B cell (primary cell): Measurements from ENCODE around the gene TFPT. TPM values are rescaled to one million over a fixed set of nuclear protein-coding genes. Genes with fewer than 3 reads are reported as not detected.

Experiments
- ATAC-seq: fragments of 200-7000 bp; cut with Tn5 transposase; one replicate; pipeline ENCODE4 v1.10.0; 2021; ENCODE audit warnings: low read depth, mild to moderate bottlenecking, moderate number of reproducible peaks, moderate library complexity
- CTCF ChIA-PET: fragments of 350-600 bp; sonication (Branson Sonifier 250); formaldehyde crosslinking; loops from one replicate; lab custom pipeline; 2021; ENCODE audit warnings: antibody characterized with exemption, inconsistent platforms; lab: Charles Lee
- POLR2A ChIA-PET: fragments of 350-600 bp; sonication (Branson Sonifier 250); formaldehyde crosslinking; loops from one replicate; lab custom pipeline; 2021; ENCODE audit warnings: antibody characterized with exemption; lab: Charles Lee
- DNase-seq: peaks from one replicate; pipeline ENCODE4 v3.0.0; 2013
- H2AFZ ChIP-seq: 2 replicates; pipeline ENCODE4 v1.6.1; 2012; ENCODE audit warnings: mild to moderate bottlenecking, low read depth, low read length; ENCODE audit not compliant: insufficient read depth, poor library complexity, severe bottlenecking
- H3K27ac ChIP-seq, 2 donors: 1 replicate in 1 of 2; 2 replicates in 1 of 2; pipeline ENCODE4 v1.5.1; 2012 to 2013; ENCODE audit warnings: low read length in 2 of 2, mild to moderate bottlenecking in 2 of 2, moderate library complexity in 1 of 2
- H3K27me3 ChIP-seq, 4 experiments: fragments of 200-600 bp in 1 of 4; sonication (generic) in 1 of 4; replicated peaks in 1 of 4; 1 replicate in 2 of 4; 2 replicates in 2 of 4; pipeline versions ENCODE4 v1.6.1 to v1.7.0; 2013 to 2016; ENCODE audit warnings: low read length in 3 of 4, mild to moderate bottlenecking in 2 of 4, mixed read lengths in 1 of 4, moderate library complexity in 1 of 4; ENCODE audit not compliant: insufficient read depth in 4 of 4, control insufficient read depth in 3 of 4; ENCODE audit errors: control extremely low read depth in 1 of 4
- H3K36me3 ChIP-seq, 2 experiments: replicated peaks in 1 of 2; 1 replicate in 1 of 2; 2 replicates in 1 of 2; pipeline versions ENCODE4 v1.6.1 to v1.7.1; 2013; ENCODE audit warnings: low read length in 1 of 2; ENCODE audit not compliant: insufficient read depth in 2 of 2, control insufficient read depth in 1 of 2; ENCODE audit errors: control extremely low read depth in 1 of 2, extremely low read depth in 1 of 2
- H3K4me1 ChIP-seq, 2 donors: fragments of 200-600 bp in 1 of 2; sonication (generic) in 1 of 2; 1 replicate in 1 of 2; 2 replicates in 1 of 2; pipeline versions ENCODE4 v1.5.1 to v1.6.1; 2013 to 2017; ENCODE audit warnings: low read length in 2 of 2; ENCODE audit not compliant: control insufficient read depth in 2 of 2, insufficient read depth in 2 of 2
- H3K4me2 ChIP-seq: replicated peaks from 2 replicates; pipeline ENCODE3; 2012; ENCODE audit warnings: mild to moderate bottlenecking, low read depth, low read length; ENCODE audit not compliant: poor library complexity, severe bottlenecking
- H3K4me3 ChIP-seq, 5 experiments: fragments of 200-600 bp in 1 of 5; sonication (generic) in 1 of 5; 1 replicate in 3 of 5; 2 replicates in 2 of 5; pipeline versions ENCODE4 v1.5.1 to v1.7.0; 2011 to 2016; ENCODE audit warnings: low read length in 4 of 5, mild to moderate bottlenecking in 4 of 5, low read depth in 2 of 5, control low read depth in 1 of 5, moderate library complexity in 1 of 5; ENCODE audit not compliant: insufficient read depth in 1 of 5; ENCODE audit errors: control extremely low read depth in 1 of 5, extremely low read depth in 1 of 5
- H3K79me2 ChIP-seq: fragments of 200-600 bp; sonication (generic); one replicate; pipeline ENCODE4 v1.6.0; 2016; ENCODE audit warnings: low read length; ENCODE audit not compliant: control insufficient read depth, insufficient read depth
- H3K9ac ChIP-seq: fragments of 200-600 bp; sonication (generic); 2 replicates; pipeline ENCODE4 v1.6.1; 2017; ENCODE audit warnings: mild to moderate bottlenecking, low read length, moderate library complexity
- H3K9me3 ChIP-seq, 3 donors: one replicate each; pipeline versions ENCODE4 v1.6.1 to v1.7.1; 2013; ENCODE audit warnings: low read length in 2 of 3; ENCODE audit not compliant: control insufficient read depth in 2 of 3, insufficient read depth in 1 of 3; ENCODE audit errors: control extremely low read depth in 1 of 3
- H4K20me1 ChIP-seq: 2 replicates; pipeline ENCODE4 v1.6.0; 2012; ENCODE audit warnings: mild to moderate bottlenecking, low read length; ENCODE audit not compliant: insufficient read depth, control insufficient read depth, poor library complexity, severe bottlenecking
- H3K27ac Mint-ChIP-seq: one replicate; pipeline ENCODE4 v1.8.0; 2021; ENCODE audit warnings: mixed read lengths
- H3K27me3 Mint-ChIP-seq: one replicate; pipeline ENCODE4 v1.8.0; 2021; ENCODE audit warnings: mixed read lengths
- H3K4me1 Mint-ChIP-seq: one replicate; pipeline ENCODE4 v1.8.0; 2021; ENCODE audit warnings: mixed read lengths
- H3K4me3 Mint-ChIP-seq: one replicate; pipeline ENCODE4 v1.8.0; 2021; ENCODE audit warnings: mixed read lengths
- H3K9me3 Mint-ChIP-seq: one replicate; pipeline ENCODE4 v1.8.0; 2022; ENCODE audit warnings: mixed read lengths; ENCODE audit not compliant: insufficient read depth
- EZH2 ChIP-seq: IDR thresholded peaks from 2 replicates; pipeline ENCODE4 v1.6.1; 2012; ENCODE audit warnings: borderline replicate concordance, low read depth, mild to moderate bottlenecking, moderate library complexity, low read length; ENCODE audit not compliant: insufficient read depth, poor library complexity, severe bottlenecking
- WGBS: methylation state at CpG from one replicate; pipeline ENCODE4 v1.1.5; 2013; ENCODE audit warnings: missing lambda C conversion rate; ENCODE audit not compliant: insufficient coverage; 5-methylcytosine and 5-hydroxymethylcytosine counted together
- intact Hi-C: fragments of 100-400 bp; cut with micrococcal nuclease; formaldehyde crosslinking; loops from one replicate; pipeline ENCODE4 v1.10.0; 2022
- polyA plus RNA-seq: library from polyadenylated mRNA; depleted of rRNA; stranded (reverse); fragments of >200 nt; gene quantifications from 2 replicates; pipeline ENCODE4 v1.2.3, GENCODE V29; 2012
- total RNA-seq, 2 donors: library from RNA; stranded (reverse); fragments of 120-200 nt in 1 of 2; gene quantifications; 1 replicate in 1 of 2; 2 replicates in 1 of 2; pipeline versions ENCODE4 v1.2.3 to v1.2.4, GENCODE V29; 2013 to 2022
- TF ChIP-seq, protein P1 (sequence below): fragments of 200-600 bp; IDR thresholded peaks from one replicate; pipeline ENCODE4 v1.8.0; 2022; ENCODE audit warnings: antibody characterized with exemption, mild to moderate bottlenecking

Gene TFPT
- total and polyA plus RNA-seq, 2 donors (not counting 1 experiment from before 2014, with no cell fraction given), result 8.4 to 12.7 TPM

DNA sequence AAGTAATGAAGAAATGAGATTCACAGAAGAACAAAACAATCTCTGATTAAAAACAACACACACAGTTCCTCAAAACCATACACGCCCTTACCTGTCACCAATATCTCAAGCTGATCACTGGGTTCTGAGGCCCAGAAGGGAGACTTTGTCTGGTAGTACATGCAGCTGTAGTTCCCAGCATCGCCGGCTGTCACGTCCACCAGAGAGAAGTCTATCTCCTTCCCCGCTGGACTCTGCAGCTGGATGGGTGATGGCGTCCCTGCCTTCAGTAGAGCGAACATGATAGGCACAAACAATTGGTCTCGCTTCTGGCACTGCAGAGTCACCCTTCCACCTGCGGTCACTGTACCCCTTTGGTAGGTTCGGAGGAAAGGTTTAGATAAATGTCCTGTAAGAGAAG is 41.6 kb downstream of the TFPT start:
- Histone ChIP-seq H3K9ac (no peak overlapping the region), H3K27ac (no peak overlapping the region), H3K4me1 (no peaks in the 10 kb centered on the region), H3K9me3 (peaks cover 0 to 19% (median 0%) of the 10 kb centered on the region in 3 donors), H3K36me3 (no peaks in the 10 kb centered on the region), H3K79me2 (no peaks in the 10 kb centered on the region), H3K4me2 (no peak overlapping the region), H3K27me3 (no peaks in the 10 kb centered on the region), H2AFZ (no peak overlapping the region), H3K4me3 (no peak overlapping the region), H4K20me1 (no peaks in the 10 kb centered on the region)
- TF ChIP-seq EZH2, result no peak
- TF ChIP-seq, protein P1, sequence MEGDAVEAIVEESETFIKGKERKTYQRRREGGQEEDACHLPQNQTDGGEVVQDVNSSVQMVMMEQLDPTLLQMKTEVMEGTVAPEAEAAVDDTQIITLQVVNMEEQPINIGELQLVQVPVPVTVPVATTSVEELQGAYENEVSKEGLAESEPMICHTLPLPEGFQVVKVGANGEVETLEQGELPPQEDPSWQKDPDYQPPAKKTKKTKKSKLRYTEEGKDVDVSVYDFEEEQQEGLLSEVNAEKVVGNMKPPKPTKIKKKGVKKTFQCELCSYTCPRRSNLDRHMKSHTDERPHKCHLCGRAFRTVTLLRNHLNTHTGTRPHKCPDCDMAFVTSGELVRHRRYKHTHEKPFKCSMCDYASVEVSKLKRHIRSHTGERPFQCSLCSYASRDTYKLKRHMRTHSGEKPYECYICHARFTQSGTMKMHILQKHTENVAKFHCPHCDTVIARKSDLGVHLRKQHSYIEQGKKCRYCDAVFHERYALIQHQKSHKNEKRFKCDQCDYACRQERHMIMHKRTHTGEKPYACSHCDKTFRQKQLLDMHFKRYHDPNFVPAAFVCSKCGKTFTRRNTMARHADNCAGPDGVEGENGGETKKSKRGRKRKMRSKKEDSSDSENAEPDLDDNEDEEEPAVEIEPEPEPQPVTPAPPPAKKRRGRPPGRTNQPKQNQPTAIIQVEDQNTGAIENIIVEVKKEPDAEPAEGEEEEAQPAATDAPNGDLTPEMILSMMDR, result no peak
- Mint-ChIP-seq H3K27me3 (peaks cover 6% of the 10 kb centered on the region), H3K4me1 (no peaks in the 10 kb centered on the region), H3K27ac (no peak overlapping the region), H3K9me3 (no peaks in the 10 kb centered on the region), H3K4me3 (no peak overlapping the region)
- intact Hi-C loops, result no loop called here
- no peak for ATAC-seq
- ChIA-PET POLR2A (no interaction called here), CTCF (no interaction called here)
- no peak for DNase-seq
- WGBS, result 86% methylated on average over 10 of the region's 10 CpGs

DNA sequence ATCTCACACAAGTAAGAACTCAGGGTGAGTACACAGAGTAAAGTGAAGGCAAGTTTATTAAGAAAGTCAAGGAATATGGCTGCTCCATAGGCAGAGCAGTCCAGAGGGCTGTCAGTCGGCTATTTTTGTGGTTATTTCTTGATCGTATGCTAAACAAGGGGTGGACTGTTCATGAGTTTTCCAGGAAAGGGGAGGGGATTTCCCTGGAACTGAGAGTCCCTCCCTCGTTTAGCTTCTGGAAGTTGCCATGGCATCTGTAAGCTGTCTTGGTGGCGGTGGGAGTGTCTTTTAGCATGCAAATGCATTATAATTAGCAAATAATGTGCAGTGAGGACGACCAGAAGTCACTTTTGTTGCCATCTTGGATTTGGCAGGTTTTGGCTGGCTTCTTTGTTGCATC is 46.0 kb downstream of the TFPT start:
- Histone ChIP-seq H4K20me1 (no peaks in the 10 kb centered on the region), H3K79me2 (no peaks in the 10 kb centered on the region), H3K9ac (no peak overlapping the region), H2AFZ (no peak overlapping the region), H3K4me1 (no peaks in the 10 kb centered on the region), H3K4me2 (no peak overlapping the region), H3K9me3 (peaks cover 0 to 25% (median 0%) of the 10 kb centered on the region in 3 donors), H3K36me3 (no peaks in the 10 kb centered on the region), H3K4me3 (no peak overlapping the region), H3K27me3 (no peaks in the 10 kb centered on the region), H3K27ac (no peak overlapping the region)
- Mint-ChIP-seq H3K27me3 (peaks cover 8% of the 10 kb centered on the region), H3K9me3 (no peaks in the 10 kb centered on the region), H3K4me3 (no peak overlapping the region), H3K4me1 (no peaks in the 10 kb centered on the region), H3K27ac (no peak overlapping the region)
- WGBS, result 73% methylated on average over 5 of the region's 5 CpGs
- no peak for ATAC-seq
- ChIA-PET CTCF (no interaction called here), POLR2A (no interaction called here)
- TF ChIP-seq EZH2, result no peak
- TF ChIP-seq, protein P1, result no peak
- intact Hi-C loops, result no loop called here
- no peak for DNase-seq
